Ishikawa (cell line): Measurements from ENCODE around the gene EPHA2.

Source experiments
- FOXM1 ChIP-seq: IDR thresholded peaks from 2 replicates; pipeline ENCODE4 v1.6.1; 2012; ENCODE audit warnings: low read depth, borderline replicate concordance
- TAF1 ChIP-seq: IDR thresholded peaks from 2 replicates; pipeline ENCODE4 v1.6.1; 2012; ENCODE audit warnings: low read depth, mild to moderate bottlenecking

DNA sequence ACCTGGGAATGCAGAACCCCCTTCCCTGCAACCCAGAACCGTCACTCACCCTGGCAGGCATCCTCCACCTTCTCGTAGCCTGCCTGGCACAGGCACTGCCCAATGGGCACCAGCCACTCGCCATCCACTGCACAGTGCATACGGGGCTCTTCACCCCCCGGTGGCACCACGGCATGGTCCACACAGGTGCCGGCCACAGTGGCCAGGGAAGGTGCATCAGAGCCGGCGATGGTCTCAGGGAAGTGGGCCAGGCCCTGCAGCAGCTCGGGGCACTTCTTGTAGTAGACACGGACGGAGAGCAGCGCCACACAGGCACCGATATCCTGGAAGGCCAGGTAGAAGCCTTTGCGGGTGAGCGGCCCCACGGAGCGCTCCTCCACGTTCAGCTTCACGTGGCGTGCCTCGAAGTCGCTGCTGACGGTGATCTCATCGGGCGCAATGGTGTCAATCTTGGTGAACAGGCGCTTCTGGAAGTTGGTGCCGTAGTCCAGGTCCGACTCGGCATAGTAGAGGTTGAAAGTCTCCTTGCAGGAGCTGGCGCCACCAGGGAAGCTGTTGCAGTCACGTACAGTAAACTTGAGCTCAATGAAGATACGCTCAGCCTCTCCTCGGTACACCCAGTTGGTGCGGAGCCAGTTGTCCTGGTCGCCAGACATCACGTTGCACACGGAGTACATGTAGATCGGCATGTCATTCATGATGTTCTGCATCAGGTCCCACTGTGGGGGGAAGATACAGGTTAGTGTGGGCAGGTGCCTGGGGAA, 7.4 kb downstream of the EPHA2 start:
- TF ChIP-seq TAF1 (no peak), FOXM1 (no peak)
